BJ (cell line): Measurements from ENCODE around the gene GADD45A. TPM values are rescaled to one million over a fixed set of nuclear protein-coding genes. Genes with fewer than 3 reads are reported as not detected.

Experiments used
- CTCF ChIA-PET: fragments of 350-600 bp; formaldehyde crosslinking; extraction: SDS; loops from one replicate; lab custom pipeline; 2021; ENCODE audit warnings: antibody characterized with exemption, inconsistent platforms; lab: Yijun Ruan, JAX
- POLR2A ChIA-PET: fragments of 300-600 bp; sonication (Branson Sonifier 250); formaldehyde crosslinking; extraction: SDS; loops from one replicate; lab custom pipeline; 2021; ENCODE audit warnings: antibody characterized with exemption; lab: Charles Lee
- DNase-seq: peaks from one replicate; pipeline ENCODE4 v3.0.0-alpha.2; 2011; ENCODE audit warnings: low read depth
- H3K27me3 ChIP-seq: 2 replicates; pipeline ENCODE4 v1.6.0; 2011; ENCODE audit warnings: low read length; ENCODE audit not compliant: control insufficient read depth, insufficient read depth
- H3K36me3 ChIP-seq: 2 replicates; pipeline ENCODE4 v1.5.1; 2011; ENCODE audit warnings: low read length; ENCODE audit not compliant: control insufficient read depth, insufficient read depth
- H3K4me3 ChIP-seq: 2 replicates; pipeline ENCODE4 v1.5.1; 2011; ENCODE audit warnings: low read depth, mild to moderate bottlenecking, control low read depth, low read length
- polyA plus RNA-seq: library from polyadenylated mRNA; depleted of rRNA; stranded (reverse); fragments of >200 nt; gene quantifications from 2 replicates; pipeline ENCODE4 v1.2.3, GENCODE V29; 2011
- TF ChIP-seq, protein P1 (sequence below): IDR thresholded peaks from 2 replicates; pipeline ENCODE4 v1.5.1; 2011; ENCODE audit warnings: low read depth, mild to moderate bottlenecking, control low read depth, inconsistent platforms, low read length, moderate library complexity; ENCODE audit not compliant: insufficient read depth

The GADD45A gene
- polyA plus RNA-seq, 1 experiment, result 32.1 TPM

DNA sequence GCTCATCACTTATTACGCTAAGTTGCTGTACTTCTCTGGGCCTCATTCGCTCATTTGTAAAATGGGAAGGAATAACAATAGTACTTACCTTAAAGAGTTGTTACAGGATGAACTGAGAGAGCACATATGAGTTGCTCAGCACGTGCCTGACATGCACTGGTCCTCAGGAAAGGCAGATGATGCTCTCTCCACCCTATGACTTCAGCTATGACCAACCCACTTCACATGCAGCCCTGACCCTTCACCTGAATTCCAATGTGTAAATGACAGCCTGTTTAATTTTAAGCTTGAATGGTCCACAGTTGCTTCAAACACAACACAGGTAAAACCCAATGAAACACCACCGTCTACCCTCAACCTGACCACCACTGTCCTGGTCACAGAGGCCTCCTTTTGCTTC, 32.9 kb downstream of the GADD45A start:
- H3K27me3 ChIP-seq, result no peaks in the 10 kb centered on the region
- ChIA-PET POLR2A (no interaction called here), CTCF (interaction anchor here (0.6 to 1.0 kb wide), 2 partner anchors 25 to 33 kb away, joined by 3 read pairs; no protein-coding TSS in a partner anchor)
- H3K4me3 ChIP-seq, result no peak overlapping the region
- TF ChIP-seq, protein P1, sequence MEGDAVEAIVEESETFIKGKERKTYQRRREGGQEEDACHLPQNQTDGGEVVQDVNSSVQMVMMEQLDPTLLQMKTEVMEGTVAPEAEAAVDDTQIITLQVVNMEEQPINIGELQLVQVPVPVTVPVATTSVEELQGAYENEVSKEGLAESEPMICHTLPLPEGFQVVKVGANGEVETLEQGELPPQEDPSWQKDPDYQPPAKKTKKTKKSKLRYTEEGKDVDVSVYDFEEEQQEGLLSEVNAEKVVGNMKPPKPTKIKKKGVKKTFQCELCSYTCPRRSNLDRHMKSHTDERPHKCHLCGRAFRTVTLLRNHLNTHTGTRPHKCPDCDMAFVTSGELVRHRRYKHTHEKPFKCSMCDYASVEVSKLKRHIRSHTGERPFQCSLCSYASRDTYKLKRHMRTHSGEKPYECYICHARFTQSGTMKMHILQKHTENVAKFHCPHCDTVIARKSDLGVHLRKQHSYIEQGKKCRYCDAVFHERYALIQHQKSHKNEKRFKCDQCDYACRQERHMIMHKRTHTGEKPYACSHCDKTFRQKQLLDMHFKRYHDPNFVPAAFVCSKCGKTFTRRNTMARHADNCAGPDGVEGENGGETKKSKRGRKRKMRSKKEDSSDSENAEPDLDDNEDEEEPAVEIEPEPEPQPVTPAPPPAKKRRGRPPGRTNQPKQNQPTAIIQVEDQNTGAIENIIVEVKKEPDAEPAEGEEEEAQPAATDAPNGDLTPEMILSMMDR, result no peak
- no peak for DNase-seq
- no peaks in the 10 kb centered on the region; the same call in 1 of the 2 replicates for H3K36me3 ChIP-seq

DNA sequence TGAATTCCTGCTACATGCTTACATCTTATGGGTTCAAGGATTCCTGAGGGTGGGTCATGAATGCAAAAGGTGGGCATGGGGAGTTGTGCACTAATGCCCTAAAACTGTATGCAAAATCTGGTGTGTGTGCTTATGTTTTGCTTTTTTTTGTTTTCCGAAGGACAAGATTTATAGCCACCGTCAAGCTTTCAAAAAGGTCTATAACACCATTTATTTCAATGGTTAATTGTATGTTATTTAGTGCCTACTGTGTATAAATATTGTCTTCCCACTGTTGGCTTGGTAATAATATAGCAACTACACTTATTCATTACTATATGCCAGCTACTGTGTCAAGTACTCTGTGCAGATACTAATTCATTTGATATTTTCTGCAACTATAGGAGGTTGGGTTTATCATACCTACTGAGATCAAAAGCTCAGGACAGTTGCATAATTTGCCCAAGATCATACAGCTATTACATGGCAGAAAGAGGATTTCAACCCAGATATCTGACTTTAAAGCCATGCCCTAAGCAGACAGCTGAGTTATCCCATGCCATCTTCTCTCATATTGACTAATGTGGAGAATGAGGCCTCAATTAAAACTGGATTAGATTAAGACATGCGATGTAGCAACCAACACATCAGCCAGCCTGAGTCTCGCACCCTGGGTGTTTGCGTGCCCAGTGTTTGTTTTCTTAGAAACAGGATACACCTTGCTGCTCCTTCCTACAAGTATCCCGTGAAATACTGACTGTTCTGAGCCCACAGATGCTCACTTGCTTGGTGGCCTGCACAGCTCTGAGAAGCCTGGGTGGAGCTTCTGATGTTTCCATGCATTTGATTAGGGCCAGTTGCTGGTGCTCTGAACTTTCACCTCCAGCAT, 34.6 kb downstream of the GADD45A start:
- Histone ChIP-seq H3K27me3 (no peaks in the 10 kb centered on the region), H3K4me3 (no peak overlapping the region), H3K36me3 (no peaks in the 10 kb centered on the region; the same call in 1 of the 2 replicates)
- POLR2A ChIA-PET, result interaction anchor here (0.6 kb wide), 1 partner anchor 18 kb away, joined by 3 read pairs; no protein-coding TSS in a partner anchor
- TF ChIP-seq, protein P1, result no peak
- CTCF ChIA-PET, result interaction anchor here (0.7 to 2.6 kb wide), 6 partner anchors 32 to 187 kb away, joined by 3 to 10 read pairs (median 4); no protein-coding TSS in a partner anchor
- no peak for DNase-seq

DNA sequence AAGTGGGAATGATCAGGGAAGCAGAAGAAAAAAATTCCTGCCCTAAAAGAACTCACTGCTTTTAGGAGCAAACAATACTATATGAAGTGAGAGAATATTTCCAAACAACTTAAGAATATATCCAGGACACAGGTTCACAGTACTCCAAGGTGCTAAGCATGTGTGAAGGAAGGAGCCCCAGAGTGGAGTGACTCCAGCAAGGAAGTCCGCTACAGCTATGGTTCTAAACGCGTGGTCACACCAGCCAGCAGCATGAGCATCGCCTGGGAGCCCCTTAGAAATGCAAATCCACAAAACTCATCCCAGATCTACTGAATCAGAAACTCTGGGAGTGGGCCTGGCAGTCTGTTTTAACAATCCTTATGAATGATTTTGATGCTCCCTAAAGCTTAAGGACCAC, 36.1 kb downstream of the GADD45A start:
- no peaks in the 10 kb centered on the region; the same call in 1 of the 2 replicates for H3K36me3 ChIP-seq
- ChIA-PET POLR2A (interaction anchor here (0.6 kb wide), 1 partner anchor 29 kb away, joined by 3 read pairs; no protein-coding TSS in a partner anchor), CTCF (interaction anchor here (1.4 to 2.6 kb wide), 2 partner anchors 39 to 159 kb away, joined by 3 to 10 read pairs; no protein-coding TSS in a partner anchor)
- DNase-seq, result no peak
- TF ChIP-seq, protein P1, result no peak
- H3K27me3 ChIP-seq, result no peaks in the 10 kb centered on the region
- no peak overlapping the region for H3K4me3 ChIP-seq

DNA sequence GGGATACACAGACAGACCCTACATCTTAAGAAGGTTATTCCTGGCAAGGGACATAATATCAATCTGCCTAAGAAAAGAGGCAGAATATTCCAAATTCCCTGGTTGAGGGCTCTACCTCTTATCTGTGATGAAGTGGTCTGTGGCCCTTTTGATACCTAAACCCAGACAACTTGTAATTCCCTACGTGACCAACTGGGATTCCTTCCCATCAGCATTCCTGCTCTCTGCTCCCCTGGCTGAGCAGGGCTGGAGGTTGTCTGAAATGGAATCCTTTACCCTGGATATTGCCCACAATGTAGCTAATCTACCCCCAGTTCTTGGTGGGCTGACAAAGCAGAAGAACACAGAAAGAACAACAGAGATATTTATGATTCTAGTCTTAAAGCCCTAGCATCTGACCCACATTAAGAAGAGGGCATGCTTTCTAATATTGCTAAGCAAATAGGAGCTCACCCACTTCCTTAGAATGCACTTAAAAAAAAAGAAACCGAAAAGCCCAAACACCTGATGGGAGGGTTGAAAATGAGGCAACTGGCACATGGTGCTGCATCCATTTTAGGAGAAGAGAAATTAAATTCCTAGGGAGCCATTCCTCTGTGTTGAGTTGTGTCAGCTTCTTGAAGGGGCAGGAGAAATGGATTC, 36.8 kb downstream of the GADD45A start:
- Histone ChIP-seq H3K27me3 (no peaks in the 10 kb centered on the region), H3K36me3 (no peaks in the 10 kb centered on the region; the same call in 1 of the 2 replicates), H3K4me3 (no peak overlapping the region)
- ChIA-PET CTCF (interaction anchor here (0.9 to 2.6 kb wide), 2 partner anchors 39 to 44 kb away, joined by 3 to 10 read pairs; no protein-coding TSS in a partner anchor), POLR2A (interaction anchor here (0.6 kb wide), 1 partner anchor 28 kb away, joined by 3 read pairs; no protein-coding TSS in a partner anchor)
- no peak for DNase-seq
- TF ChIP-seq, protein P1, result no peak
